HG03439 (cell line): Measurements from ENCODE around the gene MRPL3.

Experiments
- ATAC-seq: cut with Tn5 transposase; IDR thresholded peaks from one replicate; pipeline ENCODE4 v1.9.1; 2021; ENCODE audit warnings: mild to moderate bottlenecking, moderate library complexity; ENCODE audit not compliant: unreplicated experiment

Gene MRPL3

GRCh38 chr3:131421301-131421700 lies 81.5 kb downstream of the MRPL3 start:
- no peak for ATAC-seq

DNA sequence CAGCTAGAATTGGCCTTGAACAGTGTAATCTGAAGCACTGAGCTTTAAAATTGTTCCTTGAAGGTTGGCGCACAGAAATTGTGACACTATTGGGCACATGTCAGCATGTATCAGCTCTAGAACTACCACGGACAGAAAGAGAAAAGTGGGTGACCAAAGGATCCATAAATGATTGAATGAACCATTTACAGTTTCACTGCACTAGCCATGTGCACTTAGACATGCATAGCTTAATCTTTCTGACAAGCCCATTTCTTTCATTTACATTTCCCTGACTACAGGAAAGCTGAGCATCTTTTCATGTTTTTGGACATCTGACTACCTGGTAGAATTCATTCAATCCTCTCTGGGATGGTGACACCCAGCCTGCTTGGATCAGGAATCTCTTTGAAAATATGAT lies 85.0 kb downstream of the MRPL3 start:
- ATAC-seq = no peak
